A549 treated with CpdA at 1 μM for 4 hours (cell line): ENCODE measurements around the gene COX7B. TPM values are rescaled to one million over a fixed set of nuclear protein-coding genes. Genes with fewer than 3 reads are reported as not detected.

Experiments used
- total RNA-seq: library from RNA; stranded (reverse); fragments of 200-300 nt; extraction: Qiagen RNA extraction; gene quantifications from 5 replicates; pipeline ENCODE4 v1.2.3, GENCODE V29; 2022; ENCODE audit warnings: low read depth

The COX7B gene
- total RNA-seq, result 567 to 684 TPM (median 619 TPM) in 5 replicates

GRCh38 chrX:77899081-77899828 lies at the start of gene COX7B:
Gene COX7B, plus strand, starts transcription at chrX:77899468. Its CDS starts 86 bp downstream, at chrX:77899554.

GRCh38 chrX:77894921-77895886 lies 4.1 kb upstream of the COX7B start, which contains the start of gene MAGT1:
Gene MAGT1, minus strand, starts transcription at chrX:77895435. Its CDS starts 25 bp downstream, at chrX:77895410.

GRCh38 chrX:77910108-77910840 lies 11.0 kb downstream of the COX7B start, which contains the start of gene ATP7A:
Gene ATP7A, plus strand, starts transcription at chrX:77910693. Its CDS starts 60,949 bp downstream, at chrX:77971642.

Other genes with a start within 250 kb of the COX7B start
- gene ATRX, start 113.3 kb upstream of the COX7B start, total RNA-seq, result 17.6 to 27.2 TPM (median 22.1 TPM) in 5 replicates
- gene MAGT1, start 4.0 kb upstream of the COX7B start, total RNA-seq, result 36.3 to 51.0 TPM (median 41.3 TPM) in 5 replicates
- gene ATP7A, start 11.2 kb downstream of the COX7B start, total RNA-seq, result 2.6 to 3.8 TPM (median 3.5 TPM) in 5 replicates
- gene PGAM4, start 70.2 kb downstream of the COX7B start, total RNA-seq, result 0.26 to 0.50 TPM (median 0.38 TPM) in 4 of 5 replicates, not detected in the other
- gene PGK1, start 204.8 kb downstream of the COX7B start, total RNA-seq, result 535 to 615 TPM (median 598 TPM) in 5 replicates
- gene TAF9B, start 240.2 kb downstream of the COX7B start, total RNA-seq, result 9.6 to 13.1 TPM (median 12.9 TPM) in 5 replicates